Liver (tissue), 3 donors: ENCODE results near the gene CCDC92.

Experiments used
- FOXA1 ChIP-seq: IDR thresholded peaks from 2 replicates; pipeline ENCODE4 v1.6.1; 2016; ENCODE audit warnings: antibody characterized with exemption
- GABPA ChIP-seq, 2 donors: IDR thresholded peaks in 1 of 2; conservative IDR thresholded peaks in 1 of 2; 2 replicates each; pipeline ENCODE4 v1.6.1; 2016; ENCODE audit warnings: antibody characterized with exemption in 2 of 2, mild to moderate bottlenecking in 1 of 2, moderate library complexity in 1 of 2
- NR2F2 ChIP-seq: IDR thresholded peaks from 2 replicates; pipeline ENCODE4 v1.6.1; 2016; ENCODE audit warnings: antibody characterized with exemption
- YY1 ChIP-seq: IDR thresholded peaks from 2 replicates; pipeline ENCODE4 v1.6.1; 2016; ENCODE audit warnings: antibody characterized with exemption, mild to moderate bottlenecking
- TF ChIP-seq, protein P1 (sequence below): fragments of 150-350 bp; IDR thresholded peaks from 2 replicates; pipeline ENCODE4 v1.5.1; 2017; ENCODE audit warnings: improper control_type of control experiment, low read depth, low read length; ENCODE audit not compliant: missing input control
- TF ChIP-seq, protein P2 (sequence below): IDR thresholded peaks from 2 replicates; pipeline ENCODE4 v1.6.1; 2016; ENCODE audit warnings: antibody characterized with exemption
- donor health status: healthy.
- donor health status: healthy.

DNA sequence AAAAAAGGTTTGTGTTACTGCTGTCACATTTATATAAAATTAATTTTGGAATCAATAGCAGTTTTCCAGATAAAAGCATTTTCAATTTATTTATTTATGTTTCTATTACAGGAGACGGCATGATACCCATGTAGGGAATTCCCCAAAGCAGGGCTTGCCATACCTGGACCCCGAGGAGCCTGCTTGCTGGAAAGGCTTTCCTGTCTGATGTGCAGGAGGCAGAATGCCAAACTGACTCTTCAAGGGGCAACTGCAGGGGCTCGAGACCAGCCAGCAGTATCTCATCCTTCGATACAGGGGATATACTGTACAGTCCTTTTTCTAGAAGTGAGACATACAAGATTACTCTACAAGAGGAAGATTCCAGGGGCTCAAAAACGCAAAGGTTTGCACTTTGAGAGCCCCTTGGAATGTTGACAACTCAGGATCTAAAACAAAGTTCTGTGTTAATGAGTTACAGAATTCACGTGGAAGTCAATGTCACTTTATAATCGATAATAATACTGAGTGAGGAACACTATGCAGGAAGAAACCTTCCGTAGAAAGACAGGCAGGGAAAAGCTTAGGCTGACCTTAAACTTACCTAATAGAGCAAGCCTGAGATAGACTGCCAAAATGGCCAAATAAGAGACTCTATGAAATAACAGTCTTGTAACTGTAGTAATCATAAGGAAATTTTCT, 38.9 kb upstream of the CCDC92 start:
- TF ChIP-seq YY1: peak; percentile 21
- TF ChIP-seq, protein P1, sequence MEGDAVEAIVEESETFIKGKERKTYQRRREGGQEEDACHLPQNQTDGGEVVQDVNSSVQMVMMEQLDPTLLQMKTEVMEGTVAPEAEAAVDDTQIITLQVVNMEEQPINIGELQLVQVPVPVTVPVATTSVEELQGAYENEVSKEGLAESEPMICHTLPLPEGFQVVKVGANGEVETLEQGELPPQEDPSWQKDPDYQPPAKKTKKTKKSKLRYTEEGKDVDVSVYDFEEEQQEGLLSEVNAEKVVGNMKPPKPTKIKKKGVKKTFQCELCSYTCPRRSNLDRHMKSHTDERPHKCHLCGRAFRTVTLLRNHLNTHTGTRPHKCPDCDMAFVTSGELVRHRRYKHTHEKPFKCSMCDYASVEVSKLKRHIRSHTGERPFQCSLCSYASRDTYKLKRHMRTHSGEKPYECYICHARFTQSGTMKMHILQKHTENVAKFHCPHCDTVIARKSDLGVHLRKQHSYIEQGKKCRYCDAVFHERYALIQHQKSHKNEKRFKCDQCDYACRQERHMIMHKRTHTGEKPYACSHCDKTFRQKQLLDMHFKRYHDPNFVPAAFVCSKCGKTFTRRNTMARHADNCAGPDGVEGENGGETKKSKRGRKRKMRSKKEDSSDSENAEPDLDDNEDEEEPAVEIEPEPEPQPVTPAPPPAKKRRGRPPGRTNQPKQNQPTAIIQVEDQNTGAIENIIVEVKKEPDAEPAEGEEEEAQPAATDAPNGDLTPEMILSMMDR: no peak
- TF ChIP-seq FOXA1: no peak
- TF ChIP-seq GABPA (IDR thresholded peaks at IDR 0.05 in 1 of 2, conservative IDR thresholded peaks at IDR 0.05 in 1 of 2): peak in 1 of 2 donors; percentile 20
- TF ChIP-seq NR2F2: no peak
- TF ChIP-seq, protein P2, sequence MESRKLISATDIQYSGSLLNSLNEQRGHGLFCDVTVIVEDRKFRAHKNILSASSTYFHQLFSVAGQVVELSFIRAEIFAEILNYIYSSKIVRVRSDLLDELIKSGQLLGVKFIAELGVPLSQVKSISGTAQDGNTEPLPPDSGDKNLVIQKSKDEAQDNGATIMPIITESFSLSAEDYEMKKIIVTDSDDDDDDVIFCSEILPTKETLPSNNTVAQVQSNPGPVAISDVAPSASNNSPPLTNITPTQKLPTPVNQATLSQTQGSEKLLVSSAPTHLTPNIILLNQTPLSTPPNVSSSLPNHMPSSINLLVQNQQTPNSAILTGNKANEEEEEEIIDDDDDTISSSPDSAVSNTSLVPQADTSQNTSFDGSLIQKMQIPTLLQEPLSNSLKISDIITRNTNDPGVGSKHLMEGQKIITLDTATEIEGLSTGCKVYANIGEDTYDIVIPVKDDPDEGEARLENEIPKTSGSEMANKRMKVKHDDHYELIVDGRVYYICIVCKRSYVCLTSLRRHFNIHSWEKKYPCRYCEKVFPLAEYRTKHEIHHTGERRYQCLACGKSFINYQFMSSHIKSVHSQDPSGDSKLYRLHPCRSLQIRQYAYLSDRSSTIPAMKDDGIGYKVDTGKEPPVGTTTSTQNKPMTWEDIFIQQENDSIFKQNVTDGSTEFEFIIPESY: no peak
